Metanephros (tissue), 2 donors: Measurements from ENCODE around the gene ARHGAP45. TPM values are rescaled to one million over a fixed set of nuclear protein-coding genes. Genes with fewer than 3 reads are reported as not detected.

ENCODE experiments used
- small RNA-seq: library from RNA; depleted of rRNA; stranded (forward); fragments of <200 nt; gene quantifications from one replicate; pipeline ENCODE3, GENCODE V24; 2014; ENCODE audit warnings: low replicate concordance
- total RNA-seq: library from RNA; depleted of rRNA; stranded (reverse); fragments of >200 nt; gene quantifications from one replicate; pipeline ENCODE4 v1.2.3, GENCODE V29; 2014

The ARHGAP45 gene
- total RNA-seq: 24.3 TPM

DNA sequence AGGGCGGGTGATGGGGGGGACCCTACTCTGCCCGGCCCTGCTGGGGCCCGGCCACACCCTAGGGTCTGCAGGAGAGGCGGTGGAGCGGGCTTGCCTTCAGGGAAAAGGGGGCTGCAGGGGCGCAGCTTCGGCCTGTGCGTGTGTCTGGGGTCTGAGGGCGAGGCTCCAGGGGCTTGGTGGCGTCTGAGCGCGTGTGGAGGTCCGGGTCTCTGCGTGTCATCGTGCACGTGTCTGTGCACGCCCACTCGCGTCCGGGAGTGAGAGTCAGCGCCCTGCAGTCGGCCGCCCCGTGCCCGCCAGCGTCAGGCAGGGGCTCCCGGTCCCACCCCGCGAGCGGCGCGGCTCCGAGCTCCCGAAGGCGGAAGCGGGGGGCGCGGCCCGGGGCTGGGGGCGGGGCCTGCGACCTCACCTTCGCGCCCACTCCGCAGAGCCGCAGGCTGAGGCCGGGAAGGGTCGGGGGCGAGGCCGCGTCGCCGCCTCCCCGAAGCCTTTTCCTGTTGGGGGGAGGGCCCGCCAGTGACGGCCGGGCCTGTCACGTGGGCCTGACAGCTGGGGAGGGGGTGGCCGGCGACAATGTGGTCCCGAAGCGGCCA, at the start of gene ARHGAP45:
Gene ARHGAP45 (plus strand): TSS at position 420 of the 593 bp plus-strand sequence. CDS start 239 bp downstream, outside the sequence.

GRCh38 chr19:1020868-1021425, 46.0 kb upstream of the ARHGAP45 start, which contains the start of gene TMEM259:
Gene TMEM259 (minus strand): TSS chr19:1021123. CDS start chr19:1020996, 127 bp downstream.

DNA sequence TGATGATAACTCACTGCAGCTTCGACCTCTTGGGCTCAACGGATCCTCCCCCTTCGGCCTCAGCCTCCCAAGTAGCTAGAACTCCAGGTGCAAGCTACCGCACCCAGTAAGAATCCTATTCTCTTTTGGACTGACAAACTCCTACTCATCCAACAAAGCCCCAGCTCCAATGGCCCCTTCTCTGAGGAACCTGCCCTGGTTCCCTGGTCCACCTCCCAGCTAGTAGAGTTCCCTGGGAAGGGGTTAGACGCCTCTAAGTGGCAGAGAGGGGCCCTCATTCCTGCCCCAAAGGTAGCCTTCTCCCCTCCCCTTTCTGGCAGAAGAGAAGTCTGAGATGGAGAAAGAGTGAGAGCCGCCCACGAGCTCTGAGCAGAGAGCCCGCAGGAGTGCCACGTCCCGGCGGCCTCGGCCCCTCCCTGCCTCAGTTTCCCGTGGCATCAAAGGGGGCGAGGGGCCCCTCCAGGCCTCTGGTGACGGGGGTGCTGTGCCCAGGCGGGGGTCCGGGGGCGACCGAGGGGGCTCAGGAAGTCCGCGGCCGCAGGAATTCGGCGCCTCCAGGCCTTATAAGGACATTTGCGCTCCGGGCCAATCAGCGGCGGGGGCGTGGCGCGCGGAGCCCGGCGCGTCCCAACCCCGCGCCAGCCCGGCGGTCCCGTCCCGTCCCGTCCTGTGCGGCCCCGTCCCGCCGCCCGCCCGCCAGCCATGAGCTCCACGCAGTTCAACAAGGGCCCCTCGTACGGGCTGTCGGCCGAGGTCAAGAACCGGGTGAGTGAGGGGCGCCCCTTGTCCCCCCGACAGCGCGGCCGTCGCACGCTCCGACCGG, 40.8 kb upstream of the ARHGAP45 start, which contains the start of gene CNN2:
Gene CNN2 (plus strand): TSS at position 649 of the 823 bp plus-strand sequence. CDS start 54 bp downstream, at position 703.

GRCh38 chr19:1039646-1040475, 27.1 kb upstream of the ARHGAP45 start, which contains the start of gene ABCA7:
Gene ABCA7 (plus strand): TSS chr19:1040107. CDS start chr19:1041362, 1,255 bp downstream.

GRCh38 chr19:1094978-1095701, 28.2 kb downstream of the ARHGAP45 start, which contains the start of gene POLR2E:
Gene POLR2E (minus strand): TSS chr19:1095375. CDS start chr19:1095315, 60 bp downstream.

GRCh38 chr19:1103708-1104310, 36.8 kb downstream of the ARHGAP45 start, which contains the start of gene GPX4:
Gene GPX4 (plus strand): TSS chr19:1103994. CDS start chr19:1104044, 50 bp downstream.

Small RNA genes lying within 50 kb of the gene (small RNA-seq; reads per million reads assigned to genes)
- 0.39 reads per million, percentile 50 among the genes with 10 or more reads in this experiment for gene RNU6-2

Other genes starting within 250 kb of the ARHGAP45 start
- gene PLPPR3, start 245.2 kb upstream of the ARHGAP45 start, total RNA-seq: 10.9 TPM
- gene AZU1, start 239.3 kb upstream of the ARHGAP45 start, total RNA-seq: 30.4 TPM
- gene PRTN3, start 226.2 kb upstream of the ARHGAP45 start, total RNA-seq: 93.5 TPM
- 59.8 TPM for gene ELANE, start 214.9 kb upstream of the ARHGAP45 start, total RNA-seq
- gene CFD, start 207.5 kb upstream of the ARHGAP45 start, total RNA-seq: 16.5 TPM
- 62.2 TPM for gene MED16, start 174.0 kb upstream of the ARHGAP45 start, total RNA-seq
- not detected for gene RNU6-9, start 173.7 kb upstream of the ARHGAP45 start, total RNA-seq
- 54.5 TPM for gene R3HDM4, start 153.9 kb upstream of the ARHGAP45 start, total RNA-seq
- 0.88 TPM for gene KISS1R, start 149.8 kb upstream of the ARHGAP45 start, total RNA-seq
- gene ARID3A, start 141.1 kb upstream of the ARHGAP45 start, total RNA-seq: 56.3 TPM
- gene WDR18, start 82.8 kb upstream of the ARHGAP45 start, total RNA-seq: 104 TPM
- gene GRIN3B, start 66.7 kb upstream of the ARHGAP45 start, total RNA-seq: 0.47 TPM
- gene TMEM259, start 46.0 kb upstream of the ARHGAP45 start, total RNA-seq: 96.6 TPM
- gene RNU6-2, start 45.6 kb upstream of the ARHGAP45 start, total RNA-seq: not detected
- gene CNN2, start 40.6 kb upstream of the ARHGAP45 start, total RNA-seq: 194 TPM
- gene ABCA7, start 27.1 kb upstream of the ARHGAP45 start, total RNA-seq: 16.5 TPM
- gene POLR2E, start 28.2 kb downstream of the ARHGAP45 start, total RNA-seq: 110 TPM
- 175 TPM for gene GPX4, start 36.8 kb downstream of the ARHGAP45 start, total RNA-seq
- gene SBNO2, start 107.1 kb downstream of the ARHGAP45 start, total RNA-seq: 26.6 TPM
- gene STK11, start 138.6 kb downstream of the ARHGAP45 start, total RNA-seq: 78.9 TPM
- gene CBARP, start 170.8 kb downstream of the ARHGAP45 start, total RNA-seq: 2.3 TPM
- gene ATP5F1D, start 174.6 kb downstream of the ARHGAP45 start, total RNA-seq: 73.6 TPM
- 40.8 TPM for gene MIDN, start 181.4 kb downstream of the ARHGAP45 start, total RNA-seq
- gene CIRBP, start 202.2 kb downstream of the ARHGAP45 start, total RNA-seq: 748 TPM
- gene FAM174C, start 208.4 kb downstream of the ARHGAP45 start, total RNA-seq: 16.6 TPM
- gene EFNA2, start 218.7 kb downstream of the ARHGAP45 start, total RNA-seq: 2.9 TPM